SK-N-SH (cell line): ENCODE results near the gene RSPO4.

Experiments
- CTCF ChIP-seq: fragments of 200-600 bp; sonication (generic); IDR thresholded peaks from 2 replicates; pipeline ENCODE4 v1.6.1; 2017; ENCODE audit warnings: antibody characterized with exemption, mild to moderate bottlenecking, moderate library complexity
- POLR2AphosphoS5 ChIP-seq: IDR thresholded peaks from 2 replicates; pipeline ENCODE4 v1.6.1; 2012; ENCODE audit warnings: low read depth, low read length
- RAD21 ChIP-seq: IDR thresholded peaks from 2 replicates; pipeline ENCODE4 v1.6.1; 2012; ENCODE audit warnings: mild to moderate bottlenecking, low read length
- RFX5 ChIP-seq: IDR thresholded peaks from 2 replicates; pipeline ENCODE4 v1.6.1; 2012; ENCODE audit warnings: mild to moderate bottlenecking, improper control_type of control experiment, low read length
- RXRA ChIP-seq: IDR thresholded peaks from 2 replicates; pipeline ENCODE4 v1.4.0; 2012; ENCODE audit warnings: low read depth, mild to moderate bottlenecking, borderline replicate concordance
- TCF12 ChIP-seq: IDR thresholded peaks from 2 replicates; pipeline ENCODE4 v1.4.0; 2012
- ZBTB33 ChIP-seq: IDR thresholded peaks from 2 replicates; pipeline ENCODE4 v1.4.0; 2012; ENCODE audit warnings: low read depth, borderline replicate concordance

- no peak for TF ChIP-seq CTCF
- TF ChIP-seq RFX5 = no peak
- TF ChIP-seq ZBTB33 = no peak
- no peak for TF ChIP-seq RAD21
- TF ChIP-seq RXRA = no peak
- no peak for TF ChIP-seq TCF12
- no peak for TF ChIP-seq POLR2AphosphoS5
Observed at GRCh38 chr20:977021-977420, 25.1 kb downstream of the RSPO4 start.
